TTC549 (cell line): ENCODE results near the gene KRT82.

Experiments
- FAIRE-seq: peaks from 2 replicates; lab custom pipeline; 2012; peaks lifted over from hg19 to GRCh38; lab: Jason Lieb, UNC

KRT82 gene

DNA sequence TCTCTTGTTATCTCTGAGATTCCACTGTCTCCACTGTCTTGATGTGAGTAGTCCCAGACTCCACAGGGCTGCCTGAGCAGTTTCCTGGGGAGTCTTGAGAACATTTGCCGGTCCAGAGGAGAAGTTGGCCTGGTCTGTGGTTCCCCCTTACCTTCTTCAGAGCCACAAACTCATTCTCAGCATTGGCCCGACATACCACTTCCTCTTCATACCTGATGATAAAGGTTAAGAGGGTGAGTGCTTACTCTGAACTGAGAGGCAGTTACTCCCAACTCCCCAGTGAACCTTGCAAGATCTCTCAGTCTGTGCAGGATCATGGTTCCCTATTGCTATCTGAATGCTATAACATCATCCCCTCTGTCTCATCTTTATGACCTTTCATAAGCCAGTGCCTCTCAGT is 23.3 kb downstream of the KRT82 start:
- FAIRE-seq, result no peak

DNA sequence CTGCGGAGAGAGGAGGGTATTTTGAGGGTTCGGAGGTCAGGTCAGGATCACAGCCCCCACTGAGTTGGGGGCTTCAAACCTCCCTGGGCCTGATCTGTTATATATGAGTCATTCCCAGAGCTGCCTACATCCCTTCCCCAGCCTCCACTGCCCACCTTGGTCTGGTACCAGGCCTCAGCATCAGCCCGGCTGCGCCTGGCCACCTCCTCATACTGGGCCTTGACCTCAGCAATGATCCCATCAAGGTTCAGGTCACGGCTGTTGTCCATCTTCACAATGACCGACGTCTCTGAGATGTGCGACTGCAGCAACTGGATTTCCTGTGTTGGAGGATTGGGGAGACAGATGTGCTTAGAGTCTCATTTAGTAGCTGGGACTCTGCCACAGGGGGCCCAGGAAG is 24.9 kb downstream of the KRT82 start:
- no peak for FAIRE-seq

DNA sequence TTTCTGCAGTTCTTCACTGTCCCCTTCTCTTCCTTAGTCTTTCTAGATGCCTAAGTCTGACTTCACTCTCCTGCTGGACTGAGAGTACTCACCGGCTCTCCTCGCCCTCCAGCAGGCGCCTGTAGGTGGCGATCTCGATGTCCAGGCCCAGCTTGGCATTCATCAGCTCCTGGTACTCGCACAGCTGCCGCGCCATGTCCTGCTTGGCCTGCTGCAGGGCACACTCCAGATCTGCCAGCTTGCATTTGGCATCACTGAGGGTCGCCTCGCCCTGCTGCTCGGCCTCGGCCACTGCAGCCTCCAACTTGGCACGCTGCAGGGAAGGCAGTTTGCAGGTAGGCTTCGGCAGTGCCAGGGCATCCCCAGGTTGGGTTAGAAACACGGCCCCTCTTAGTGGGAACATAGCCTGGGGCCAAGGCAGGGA is 25.9 kb downstream of the KRT82 start:
- FAIRE-seq, result no peak

DNA sequence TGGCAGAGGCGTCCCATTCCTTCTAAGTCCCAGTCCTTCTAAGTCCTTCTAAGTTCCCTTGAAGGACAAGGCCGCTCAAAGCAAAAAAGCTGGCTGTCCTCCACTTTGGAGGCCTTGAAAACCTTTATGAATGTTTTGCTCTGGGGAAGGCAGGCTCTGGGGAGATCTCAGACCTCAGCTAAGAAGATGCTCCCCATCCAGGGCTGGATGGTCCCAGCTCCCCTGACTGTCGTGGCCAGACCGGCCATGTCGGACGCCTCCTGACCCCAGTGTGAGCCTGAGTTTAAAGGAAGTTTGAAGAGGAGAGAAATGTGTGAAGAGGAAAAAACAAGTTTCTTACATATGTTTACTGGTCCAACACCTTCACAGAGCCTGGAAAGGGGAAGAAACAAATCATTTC is 26.6 kb downstream of the KRT82 start:
- no peak for FAIRE-seq

DNA sequence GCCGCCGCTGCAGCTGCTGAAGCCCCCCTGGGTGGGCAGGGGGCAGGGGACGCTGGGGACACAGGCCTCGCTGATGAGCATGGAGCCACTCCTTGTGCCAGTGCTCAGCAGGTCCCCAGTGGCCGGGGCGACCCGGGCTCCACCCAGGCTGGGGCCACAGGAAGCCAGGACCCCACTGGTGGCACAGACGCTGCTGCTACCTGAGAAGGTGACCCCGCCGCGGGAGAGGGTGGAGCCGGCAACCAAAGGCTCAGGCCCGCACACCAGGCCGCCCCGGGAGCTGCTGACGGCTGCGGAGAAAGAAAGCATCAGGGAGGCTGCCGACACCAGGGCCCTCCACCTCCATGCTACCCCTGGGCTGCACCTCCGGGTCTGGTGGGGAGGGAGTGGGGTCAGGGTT is 28.0 kb downstream of the KRT82 start:
- no peak for FAIRE-seq

DNA sequence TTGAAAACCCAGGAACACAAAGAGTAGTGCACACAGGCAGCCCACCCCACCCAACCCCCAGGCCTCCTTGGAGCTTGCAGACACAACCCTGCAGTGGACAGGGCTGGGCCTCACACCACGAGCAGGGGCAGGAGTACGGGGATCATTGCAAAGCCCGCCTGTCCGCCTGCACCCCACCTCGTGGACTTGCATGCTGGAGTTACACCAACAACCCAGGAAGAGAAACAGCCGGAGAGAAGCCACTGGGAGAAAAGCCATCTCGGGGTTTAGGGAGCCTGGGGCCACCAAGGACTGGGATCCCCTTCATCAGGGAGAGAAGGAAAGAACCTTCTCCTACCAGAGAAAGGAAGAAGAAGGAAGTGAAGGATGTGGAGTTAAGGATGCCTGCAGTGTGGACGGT is 28.9 kb downstream of the KRT82 start:
- no peak for FAIRE-seq

DNA sequence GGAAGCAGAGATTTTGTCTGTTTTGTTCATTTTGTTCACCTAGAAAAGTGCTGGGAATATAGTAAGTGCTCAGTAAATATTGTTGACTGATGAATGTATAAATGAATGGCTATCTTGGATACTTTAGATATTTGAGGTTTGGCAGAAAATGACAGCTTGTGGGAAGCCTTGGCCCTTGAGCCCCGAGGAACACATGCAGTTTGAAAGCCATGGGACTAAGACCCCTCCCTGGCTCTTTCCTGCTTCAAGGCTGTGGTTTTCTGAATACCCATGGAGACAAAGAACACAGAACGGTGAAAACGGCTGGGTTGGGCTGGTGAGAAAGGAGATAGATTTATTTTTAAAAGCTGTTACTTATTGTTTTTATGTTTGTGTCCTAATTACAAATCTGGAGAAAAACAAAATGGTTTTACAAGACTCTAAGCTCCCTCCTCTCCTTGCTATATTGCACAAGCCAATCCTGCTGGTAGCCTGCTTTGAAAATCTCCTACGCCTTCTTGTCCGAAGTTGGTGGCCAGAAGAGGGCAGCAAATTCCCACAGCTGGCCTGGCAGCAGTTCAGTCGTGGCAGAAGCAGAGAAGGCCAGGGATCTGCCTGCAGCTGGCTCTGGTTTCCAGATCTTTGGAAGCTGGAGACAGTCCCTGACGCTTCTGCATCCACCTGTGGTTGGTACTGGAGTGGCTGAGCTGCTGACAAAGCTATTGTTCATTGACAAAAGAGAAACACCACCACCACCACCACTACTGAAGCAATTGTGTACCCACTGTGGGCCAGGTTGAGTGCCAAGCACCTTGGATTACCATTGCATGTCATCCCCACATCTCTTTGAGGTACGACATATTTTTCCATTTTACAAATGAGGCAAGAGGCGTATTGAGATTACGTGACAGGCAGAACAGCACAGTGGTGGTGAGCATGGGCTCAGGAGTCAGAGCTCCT is 33.6 kb downstream of the KRT82 start:
- FAIRE-seq, result peak; percentile 52

DNA sequence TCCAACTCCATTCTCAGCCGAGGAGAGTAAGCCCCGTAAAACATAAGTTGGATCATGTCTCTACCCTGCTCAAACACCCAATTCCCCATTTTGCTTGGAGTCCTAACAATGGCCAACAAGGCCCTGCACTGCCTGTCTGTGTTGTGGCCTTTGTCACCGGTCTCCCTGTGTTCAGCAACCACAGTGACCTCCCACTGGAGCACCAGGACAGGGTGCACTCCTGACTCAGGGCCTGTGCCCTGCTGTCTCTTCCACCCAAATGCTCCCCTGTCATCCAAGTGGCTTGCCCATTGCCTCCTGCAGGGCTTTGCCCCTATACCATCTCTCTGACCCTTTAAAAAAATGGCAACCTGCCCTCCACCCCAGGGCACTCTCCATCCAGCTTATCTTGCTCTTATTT is 34.4 kb downstream of the KRT82 start:
- FAIRE-seq, result no peak

DNA sequence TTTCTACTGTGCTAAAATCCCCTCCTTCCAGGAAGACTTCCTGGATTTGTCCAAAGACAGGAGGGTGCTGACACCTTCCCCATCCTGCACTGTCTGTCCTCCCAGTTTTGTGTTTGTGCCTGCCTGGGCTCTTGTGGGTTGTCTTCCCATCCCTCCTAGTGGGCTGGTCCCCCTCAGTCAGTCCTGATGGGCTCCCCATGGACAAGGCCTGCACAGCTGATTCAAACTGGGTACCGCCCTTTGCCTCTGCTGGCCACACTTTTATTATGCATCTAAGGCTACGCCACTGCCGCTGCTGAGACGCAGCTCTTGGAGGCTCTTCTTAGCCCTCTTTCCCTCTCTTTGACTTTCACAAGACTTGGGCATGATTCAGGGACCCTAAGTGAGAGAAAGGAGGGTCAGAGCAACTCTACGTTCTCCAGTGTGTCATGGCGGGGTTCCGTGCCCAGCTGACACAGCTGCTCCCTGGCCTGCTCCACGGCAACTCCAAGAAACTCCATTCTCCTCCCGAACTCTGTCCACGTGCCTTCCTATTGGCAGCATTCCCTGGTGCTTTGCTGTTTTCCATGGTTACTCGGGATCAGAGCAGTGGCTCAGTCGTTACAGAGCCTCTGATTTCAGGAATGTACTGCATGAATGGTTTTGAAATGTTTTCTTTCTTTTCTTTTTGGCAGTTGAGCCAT is 35.1 kb downstream of the KRT82 start:
- FAIRE-seq, result no peak

DNA sequence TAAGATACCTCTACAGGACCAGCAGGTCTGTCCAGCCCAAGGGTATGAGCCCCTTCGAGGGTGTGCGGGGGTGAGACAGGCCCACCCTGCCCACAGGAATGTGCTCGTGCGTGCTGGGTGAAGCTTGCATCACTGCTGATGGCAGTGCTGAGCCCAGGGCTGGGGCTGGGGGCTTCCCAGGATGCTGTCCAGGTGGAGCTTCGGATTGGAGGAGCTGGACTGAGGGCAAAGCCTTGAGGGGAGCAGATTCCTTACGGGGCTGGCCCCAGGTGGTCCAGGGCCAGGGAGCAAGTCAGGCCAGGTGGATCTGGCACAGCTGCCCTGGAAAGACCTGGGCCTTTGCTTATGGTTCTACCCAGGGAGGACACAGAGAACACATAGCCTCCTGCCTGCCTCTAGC is 36.3 kb downstream of the KRT82 start:
- no peak for FAIRE-seq

DNA sequence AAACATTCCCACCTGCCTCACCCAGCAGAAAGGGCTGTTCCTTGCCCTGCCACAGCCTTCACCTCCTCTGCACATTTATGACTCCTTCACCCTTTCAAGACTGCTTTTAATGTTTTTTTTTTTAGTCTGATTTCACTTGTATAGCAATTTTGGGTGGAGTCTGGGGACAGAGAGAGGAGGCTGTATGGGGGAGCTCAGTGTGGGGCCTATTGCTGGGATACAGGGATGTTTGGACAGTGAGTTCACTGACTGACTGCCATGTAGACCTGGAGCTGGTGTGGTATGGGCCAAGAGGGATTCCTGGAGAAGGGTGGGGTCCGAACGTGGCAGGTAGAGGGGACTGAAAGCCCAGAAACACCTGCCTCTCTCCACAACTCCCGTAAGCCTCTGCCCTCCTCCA is 36.9 kb downstream of the KRT82 start:
- no peak for FAIRE-seq

DNA sequence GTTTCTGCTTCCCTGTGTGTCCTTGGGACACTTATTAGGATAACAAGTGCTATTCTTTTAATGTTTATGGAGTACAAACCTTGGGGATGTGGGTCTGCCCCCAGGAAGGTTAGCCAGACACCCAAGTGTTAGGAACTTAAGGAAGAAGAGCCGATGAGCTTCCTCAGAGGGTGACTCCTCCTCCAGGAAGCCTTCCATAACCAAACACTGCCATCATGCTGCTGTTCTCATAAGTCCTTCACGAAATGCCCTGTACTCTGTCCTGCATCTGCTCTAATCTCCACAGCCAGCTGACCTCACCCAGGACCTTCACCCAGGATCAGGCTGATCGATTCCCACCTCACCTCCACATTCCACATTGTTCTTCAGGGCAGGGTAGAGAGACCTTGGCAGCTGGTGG is 37.6 kb downstream of the KRT82 start:
- no peak for FAIRE-seq

DNA sequence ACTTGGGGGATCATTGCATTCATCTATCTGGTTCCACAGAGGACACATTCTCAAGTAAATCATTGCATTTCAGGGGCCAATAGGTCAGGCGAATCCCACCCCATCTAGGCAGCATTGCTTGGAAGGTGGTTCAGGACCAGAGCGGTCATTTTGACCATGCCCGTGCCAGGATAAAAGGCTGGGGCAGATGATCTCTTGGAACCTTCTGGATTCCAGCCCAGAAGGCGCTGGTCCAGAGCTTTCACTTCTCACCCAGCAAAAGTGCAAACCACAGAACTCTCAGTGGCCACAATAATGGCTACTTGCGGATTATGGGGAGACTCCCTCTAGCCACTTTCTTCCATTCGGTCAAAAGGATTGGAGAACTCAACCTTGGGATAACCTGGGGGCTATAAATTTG is 38.3 kb downstream of the KRT82 start:
- no peak for FAIRE-seq

DNA sequence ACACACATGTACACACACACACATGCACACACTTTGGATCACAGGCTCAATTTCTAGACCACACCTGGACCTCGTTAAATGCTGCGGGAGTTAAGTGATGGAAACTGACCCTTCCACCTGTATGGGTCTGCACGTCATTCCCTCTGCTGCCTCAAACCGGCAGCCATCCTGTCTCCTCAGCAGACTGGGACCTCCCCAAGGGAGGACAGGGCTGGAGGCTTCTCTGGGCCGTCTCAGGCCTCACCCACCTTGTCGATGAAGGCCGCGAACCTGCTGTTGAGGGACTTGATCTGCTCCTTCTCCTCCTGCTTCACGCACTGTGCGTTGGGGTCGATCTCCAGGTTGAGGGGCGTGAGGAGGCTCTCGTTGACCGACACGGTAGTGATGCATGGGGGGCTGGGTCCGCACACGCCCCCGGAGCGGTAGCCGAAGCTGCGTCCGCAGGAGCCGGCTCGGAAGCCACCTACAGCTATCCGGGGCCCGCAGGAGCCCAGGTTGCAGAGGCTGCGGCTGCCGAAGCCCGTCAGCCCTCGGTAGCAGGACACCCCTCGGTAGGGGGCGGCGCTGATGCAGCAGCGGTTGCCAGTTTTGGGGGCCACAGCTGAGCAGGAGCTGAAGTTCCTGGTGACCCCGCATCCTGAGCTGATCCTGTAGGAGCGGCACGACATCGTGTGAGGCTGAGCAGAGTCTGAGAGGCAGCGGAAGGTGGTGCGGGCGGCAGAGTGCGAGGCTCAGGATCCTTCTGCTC is 39.2 kb downstream of the KRT82 start, which contains the start of gene KRT85:
TSS of gene KRT85 (minus strand) at position 744 of the 748 bp plus-strand sequence. CDS start at position 668, 76 bp downstream.
- no peak for FAIRE-seq

DNA sequence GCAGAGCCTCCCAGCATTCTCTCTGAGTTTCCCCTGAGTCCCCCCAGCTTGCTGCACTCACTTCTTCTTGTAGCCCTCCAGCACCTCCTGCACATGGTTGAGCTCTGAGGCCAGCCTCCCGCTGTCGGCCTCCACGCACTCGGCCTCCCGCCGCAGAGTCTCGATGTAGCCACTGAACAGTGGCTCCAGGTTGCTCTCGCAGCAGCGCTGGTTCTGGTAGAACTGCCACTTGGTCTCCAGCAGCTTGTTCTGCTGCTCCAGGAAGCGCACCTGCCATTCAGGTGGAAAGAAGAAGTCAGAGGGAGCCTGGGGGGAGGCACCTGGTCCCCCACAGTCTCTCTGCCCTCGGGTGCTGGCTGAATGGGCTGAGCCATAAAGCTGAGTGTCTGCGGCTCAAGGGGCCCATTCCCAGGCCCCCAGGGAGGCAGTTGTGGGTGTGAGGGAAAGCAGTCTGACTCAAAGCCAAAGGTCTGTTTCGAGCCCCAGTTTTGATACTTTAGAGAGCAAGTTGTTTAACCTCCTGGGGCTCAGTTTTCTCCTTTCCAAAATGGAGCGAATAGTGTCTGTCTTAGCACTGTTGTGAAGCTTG is 41.1 kb downstream of the KRT82 start:
- FAIRE-seq, result no peak

DNA sequence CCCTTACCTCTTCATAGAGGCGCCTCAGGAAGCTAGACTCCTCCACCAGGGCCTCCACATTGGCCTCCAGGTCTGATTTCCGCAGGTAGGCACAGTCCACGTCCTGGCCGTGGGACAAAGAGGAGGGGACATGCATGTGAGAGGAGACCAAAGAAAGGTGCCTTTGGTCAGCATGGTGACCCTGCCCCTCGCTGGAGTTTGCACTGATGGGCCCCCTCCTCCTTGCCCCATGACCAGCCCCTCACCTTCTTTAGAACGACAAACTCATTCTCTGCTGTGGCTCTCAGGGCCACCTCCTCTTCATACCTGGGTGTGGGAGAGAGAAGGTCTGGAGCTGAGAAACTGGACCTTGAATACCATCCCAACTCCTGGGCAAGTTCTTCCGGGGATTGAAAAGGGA is 42.1 kb downstream of the KRT82 start:
- no peak for FAIRE-seq

DNA sequence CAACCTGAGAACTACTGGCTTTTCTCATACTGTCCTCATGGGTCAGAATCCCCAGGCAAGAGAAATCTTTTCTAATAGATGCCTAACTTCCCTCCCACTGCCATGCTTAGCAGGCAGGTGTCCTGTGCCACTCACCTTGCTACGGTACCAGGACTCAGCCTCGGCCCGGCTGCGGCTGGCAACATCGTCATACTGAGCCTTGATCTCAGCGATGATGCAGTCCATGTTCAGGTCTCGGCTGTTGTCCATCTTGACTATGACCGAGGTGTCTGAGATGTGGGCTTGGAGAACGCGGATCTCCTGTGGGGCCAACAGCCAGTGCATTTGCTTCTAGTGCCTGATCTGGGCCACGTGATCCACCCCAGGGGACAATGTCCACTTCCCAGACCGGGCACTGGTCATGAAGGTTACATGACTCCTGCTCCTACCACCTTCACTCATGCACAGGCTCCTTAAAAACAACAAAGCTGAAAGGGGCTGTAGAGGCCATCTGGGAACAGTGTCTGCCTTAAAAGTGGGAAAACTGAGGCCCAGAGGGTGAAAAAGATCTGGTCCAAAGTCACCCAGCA is 42.9 kb downstream of the KRT82 start:
- FAIRE-seq, result no peak

DNA sequence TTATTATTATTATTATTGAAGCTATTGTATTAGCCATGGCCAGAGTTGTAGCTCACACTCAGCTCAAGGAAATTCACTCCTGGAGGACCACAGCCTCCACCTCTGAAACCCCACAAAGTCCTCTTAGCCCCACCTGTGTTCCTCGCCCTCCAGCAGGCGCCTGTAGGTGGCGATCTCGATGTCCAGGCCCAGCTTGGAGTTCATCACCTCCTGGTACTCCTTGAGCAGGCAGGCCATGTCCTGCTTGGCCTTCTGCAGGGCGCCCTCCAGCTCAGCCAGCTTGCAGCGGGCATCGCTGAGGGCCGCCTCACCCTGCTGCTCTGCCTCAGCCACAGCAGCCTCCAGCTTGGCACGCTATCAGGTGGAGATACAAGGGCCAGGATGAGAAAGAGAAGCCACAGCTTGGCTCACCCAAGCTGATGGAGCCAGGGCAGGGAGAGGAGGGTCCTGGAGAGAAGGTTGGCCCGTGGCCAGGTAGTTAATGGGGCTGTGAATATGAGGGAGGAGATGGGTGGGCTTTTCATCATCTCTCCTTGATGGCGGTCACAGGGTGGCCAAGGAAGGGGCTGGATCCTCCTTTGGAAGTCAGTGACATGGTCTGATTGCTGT is 43.9 kb downstream of the KRT82 start:
- FAIRE-seq, result no peak

DNA sequence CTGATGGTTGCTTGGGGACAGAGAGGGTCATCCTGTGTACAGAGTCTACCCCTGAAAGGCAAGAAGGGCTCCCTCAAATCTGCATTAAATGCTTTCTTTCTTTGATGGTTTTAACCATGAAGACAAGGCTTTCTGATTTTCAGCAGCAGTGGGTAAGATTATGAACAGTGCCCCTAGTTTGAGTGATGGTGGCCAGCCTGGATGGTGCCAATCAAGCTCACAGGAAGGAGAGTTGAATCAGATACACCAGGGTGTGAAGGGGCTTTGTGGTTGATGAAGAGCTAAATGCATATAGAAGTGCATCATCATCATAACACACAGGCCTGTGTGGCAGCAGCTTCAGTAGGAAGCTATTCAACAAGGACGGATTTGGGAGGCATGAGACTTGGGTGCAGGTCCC is 44.6 kb downstream of the KRT82 start:
- no peak for FAIRE-seq

DNA sequence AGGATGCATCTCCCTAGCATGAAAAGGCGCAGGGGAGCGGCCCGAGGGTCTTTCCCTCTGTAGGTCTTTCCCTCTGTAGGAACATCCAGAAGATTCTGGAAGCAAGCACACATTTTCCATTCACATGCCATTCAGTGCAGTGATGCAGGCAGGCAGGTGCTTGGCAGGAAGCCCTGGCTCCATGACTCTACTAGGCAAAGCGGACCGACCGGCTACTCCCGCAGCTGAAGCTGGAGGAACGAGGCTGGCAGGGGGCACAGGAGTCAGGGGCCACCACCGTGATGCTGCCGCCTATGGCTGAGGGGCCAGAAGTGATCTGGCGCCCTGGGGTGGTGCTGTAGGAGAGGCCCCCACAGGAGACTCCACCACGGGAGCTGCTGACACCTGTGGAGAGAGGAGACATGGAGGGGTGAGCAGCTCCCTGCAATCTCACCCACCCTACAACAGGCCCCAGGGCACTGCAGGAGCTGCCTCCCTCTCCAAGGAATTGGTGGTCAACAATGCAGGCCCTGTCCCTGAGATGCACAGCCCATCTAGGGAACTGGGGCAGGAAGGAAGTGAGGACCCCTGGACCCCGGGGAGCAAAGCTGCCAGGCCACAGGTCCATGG is 45.4 kb downstream of the KRT82 start:
- FAIRE-seq, result no peak

DNA sequence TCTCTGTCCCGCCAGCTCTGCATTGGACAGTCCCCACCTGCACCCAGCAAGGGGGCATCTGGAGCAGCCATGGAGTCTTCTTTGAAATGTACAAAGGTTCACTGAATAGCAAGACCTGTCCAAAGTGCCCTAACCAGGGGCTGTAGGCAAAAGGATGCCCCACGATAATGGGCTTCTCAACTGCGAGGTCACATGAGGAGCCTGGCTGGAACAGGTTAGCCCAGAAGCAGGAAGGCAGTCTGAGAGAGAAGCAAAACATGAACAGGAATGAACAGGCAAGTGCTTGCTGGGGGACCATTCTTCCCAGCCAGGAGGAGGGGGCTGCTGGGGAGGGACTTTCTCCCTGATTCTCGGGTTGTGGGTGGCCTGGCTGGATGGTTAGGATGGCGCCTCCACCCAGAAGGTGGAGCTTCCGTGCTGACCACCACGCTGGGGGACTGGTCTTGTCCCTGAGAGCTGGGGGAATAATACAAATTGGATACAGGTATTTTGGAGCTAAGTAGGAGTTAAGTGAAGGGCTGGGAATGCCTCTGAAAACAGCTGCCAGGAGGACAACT is 46.0 kb downstream of the KRT82 start:
- FAIRE-seq, result no peak
